HEK293T (cell line): ENCODE measurements around the gene CROCC.
"Not testable (repeated sequence)": the region's sequence is repeated elsewhere in the genome, so short reads cannot be mapped to it uniquely, and the experiment has no call there.

ENCODE experiments used
- ARNT ChIP-seq: fragments of 450-650 bp; IDR thresholded peaks from 2 replicates; pipeline ENCODE4 v1.6.1; 2017; ENCODE audit warnings: mild to moderate bottlenecking
- BHLHE40 ChIP-seq: fragments of 450-650 bp; IDR thresholded peaks from 2 replicates; pipeline ENCODE4 v1.6.1; 2016; ENCODE audit warnings: mild to moderate bottlenecking, moderate library complexity, borderline replicate concordance
- FOXK2 ChIP-seq: fragments of 450-650 bp; IDR thresholded peaks from 2 replicates; pipeline ENCODE4 v1.6.1; 2016; ENCODE audit warnings: mild to moderate bottlenecking
- FOXM1 ChIP-seq: fragments of 450-650 bp; IDR thresholded peaks from 2 replicates; pipeline ENCODE4 v1.6.1; 2017; ENCODE audit warnings: mild to moderate bottlenecking, borderline replicate concordance
- LEF1 ChIP-seq: fragments of 450-650 bp; IDR thresholded peaks from 2 replicates; pipeline ENCODE4 v1.6.1; 2017; ENCODE audit warnings: mild to moderate bottlenecking, borderline replicate concordance
- SP1 ChIP-seq: fragments of 450-650 bp; IDR thresholded peaks from 2 replicates; pipeline ENCODE4 v1.6.1; 2017
- SUZ12 ChIP-seq: fragments of 450-650 bp; IDR thresholded peaks from 2 replicates; pipeline ENCODE4 v1.6.1; 2016; ENCODE audit warnings: mild to moderate bottlenecking
- TF ChIP-seq, protein P1 (sequence below): fragments of 450-650 bp; IDR thresholded peaks from 2 replicates; pipeline ENCODE4 v1.6.1; 2016

DNA sequence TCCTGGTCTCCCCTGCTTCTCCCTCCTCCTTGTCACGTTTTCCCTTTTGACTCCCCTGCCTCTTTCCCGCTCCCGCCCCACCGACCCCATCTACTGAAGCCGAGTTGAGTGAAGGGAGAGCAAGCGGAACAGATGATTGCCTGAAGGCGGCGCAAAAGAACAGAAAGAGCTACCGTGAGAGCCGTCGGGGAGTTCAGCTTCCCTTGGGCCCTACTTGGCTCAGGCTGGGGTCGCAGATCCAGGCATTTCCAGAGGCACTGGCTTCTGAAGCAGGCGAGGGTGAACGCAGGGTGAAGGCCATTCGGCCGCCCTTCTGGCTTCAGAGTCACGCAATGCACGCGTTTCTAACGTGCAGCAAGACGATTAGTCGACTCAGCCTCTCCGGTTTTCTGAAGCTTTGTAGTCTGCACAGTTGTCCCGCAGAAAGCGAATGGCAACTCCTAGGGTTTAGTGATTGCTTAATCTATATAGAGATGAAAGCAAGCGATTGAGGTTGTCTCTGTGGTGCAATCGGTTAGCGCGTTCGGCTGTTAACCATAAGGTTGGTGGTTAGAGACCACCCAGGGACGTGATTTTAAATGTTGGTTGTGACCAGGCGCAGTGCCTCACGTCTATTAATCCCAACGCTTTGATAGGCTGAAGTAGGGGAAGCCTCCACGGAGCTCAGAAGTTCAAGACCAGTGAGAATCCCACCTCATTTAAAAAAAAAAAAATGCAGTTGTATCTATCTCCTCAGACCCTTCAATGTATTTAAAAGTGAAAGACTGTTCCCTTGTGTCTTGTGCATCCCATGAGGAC, 46.6 kb upstream of the CROCC start:
- TF ChIP-seq, protein P1, sequence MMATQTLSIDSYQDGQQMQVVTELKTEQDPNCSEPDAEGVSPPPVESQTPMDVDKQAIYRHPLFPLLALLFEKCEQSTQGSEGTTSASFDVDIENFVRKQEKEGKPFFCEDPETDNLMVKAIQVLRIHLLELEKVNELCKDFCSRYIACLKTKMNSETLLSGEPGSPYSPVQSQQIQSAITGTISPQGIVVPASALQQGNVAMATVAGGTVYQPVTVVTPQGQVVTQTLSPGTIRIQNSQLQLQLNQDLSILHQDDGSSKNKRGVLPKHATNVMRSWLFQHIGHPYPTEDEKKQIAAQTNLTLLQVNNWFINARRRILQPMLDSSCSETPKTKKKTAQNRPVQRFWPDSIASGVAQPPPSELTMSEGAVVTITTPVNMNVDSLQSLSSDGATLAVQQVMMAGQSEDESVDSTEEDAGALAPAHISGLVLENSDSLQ: not testable (repeated sequence)
- not testable (repeated sequence) for TF ChIP-seq ARNT, LEF1, BHLHE40, SUZ12, FOXM1, FOXK2, SP1
